A204.1 (cell line): ENCODE data around the gene RBP7.
"Not testable (repeated sequence)": the region's sequence is repeated elsewhere in the genome, so short reads cannot be mapped to it uniquely, and the experiment has no call there.

Source experiments
- FAIRE-seq: peaks from 2 replicates; lab custom pipeline; 2012; peaks lifted over from hg19 to GRCh38; lab: Jason Lieb, UNC

RBP7 gene

DNA sequence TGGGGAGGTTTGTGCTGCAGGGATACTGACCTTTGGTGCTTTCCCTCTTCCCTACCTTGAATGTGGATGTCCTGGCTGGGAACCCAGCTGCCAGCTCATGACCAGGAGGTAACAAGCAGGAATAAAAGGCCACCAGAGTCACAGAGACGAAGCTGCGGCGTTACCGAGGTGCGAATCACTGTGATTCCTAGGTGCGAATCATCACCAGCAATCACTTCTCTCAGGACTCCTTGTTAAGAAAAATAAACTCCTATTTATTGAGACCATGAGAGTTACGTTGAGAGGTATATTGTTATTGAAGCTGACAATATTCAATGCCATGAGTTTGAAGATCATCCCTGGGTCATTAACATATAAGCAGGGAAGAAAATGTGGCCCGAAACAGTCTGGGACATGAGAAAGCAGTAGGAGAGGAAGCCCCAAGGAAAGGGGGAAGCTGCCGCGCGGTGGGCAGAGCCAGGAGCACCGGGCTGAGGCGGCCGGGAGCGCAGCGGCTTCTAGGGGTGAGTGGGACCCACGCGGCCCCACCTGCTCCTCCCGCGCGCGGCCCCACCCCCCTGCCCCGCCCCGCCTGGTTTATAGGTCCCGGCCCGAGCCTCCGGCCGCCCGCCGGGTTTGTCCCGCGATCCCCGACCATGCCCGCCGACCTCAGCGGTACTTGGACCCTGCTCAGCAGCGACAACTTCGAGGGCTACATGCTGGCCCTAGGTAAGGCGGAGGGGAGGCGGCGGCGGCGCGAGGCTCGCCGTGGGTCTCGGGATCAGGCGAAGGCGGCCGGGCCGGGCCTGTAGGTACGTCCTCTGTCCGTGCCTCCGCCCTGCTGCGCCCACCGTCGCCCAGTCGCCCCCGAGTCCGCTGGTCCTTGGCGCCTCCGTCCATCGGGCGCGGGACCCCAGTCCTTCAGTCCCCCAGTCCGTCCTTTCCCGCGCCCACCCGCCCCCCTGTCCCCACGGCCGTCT lies at the start of gene RBP7:
Gene RBP7 (plus strand): TSS at position 605 of the 959 bp plus-strand sequence. CDS start 31 bp downstream, at position 636.
- no peak for FAIRE-seq

- FAIRE-seq = no peak
Observed at GRCh38 chr1:9957726-9958125, 39.3 kb upstream of the RBP7 start.

DNA sequence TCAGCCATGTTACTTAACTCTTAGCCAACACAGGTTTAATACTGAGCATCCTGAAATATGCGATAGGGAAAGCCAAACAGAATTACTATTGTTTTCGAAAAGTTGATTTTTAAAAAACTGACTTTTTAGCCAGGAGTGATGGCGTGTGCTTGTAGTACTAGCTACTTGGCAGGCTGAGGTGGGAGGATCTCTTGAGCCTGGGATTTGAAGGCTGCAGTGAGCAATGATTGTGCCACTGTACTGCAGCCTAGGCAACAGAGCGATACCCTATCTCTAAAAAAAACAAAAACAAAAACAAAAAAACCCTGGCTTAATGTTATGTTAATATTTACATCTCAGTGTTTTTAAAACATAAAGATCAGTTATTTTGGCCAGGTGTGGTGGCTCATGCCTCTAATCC lies 37.0 kb upstream of the RBP7 start:
- no peak for FAIRE-seq

GRCh38 chr1:9960706-9961562 lies 36.1 kb upstream of the RBP7 start:
- no peak for FAIRE-seq

DNA sequence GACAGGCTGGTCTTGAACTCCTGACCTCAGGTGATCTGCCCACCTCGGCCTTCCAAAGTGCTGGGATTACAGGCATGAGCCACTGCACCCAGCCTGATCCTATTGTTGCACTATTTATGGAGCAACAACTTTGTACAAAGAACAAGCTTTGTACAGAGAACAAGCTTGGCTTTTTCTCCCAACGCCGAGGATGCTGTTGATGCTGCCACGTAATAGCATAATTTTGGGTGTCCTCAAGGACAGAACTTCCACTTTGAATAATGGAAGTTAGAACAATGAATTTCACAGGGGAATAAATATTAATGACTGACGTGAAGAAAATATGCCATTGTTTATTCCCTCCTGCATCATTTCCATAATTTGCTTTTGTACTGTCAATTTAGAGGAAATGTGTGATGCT lies 12.8 kb upstream of the RBP7 start:
- no peak for FAIRE-seq

DNA sequence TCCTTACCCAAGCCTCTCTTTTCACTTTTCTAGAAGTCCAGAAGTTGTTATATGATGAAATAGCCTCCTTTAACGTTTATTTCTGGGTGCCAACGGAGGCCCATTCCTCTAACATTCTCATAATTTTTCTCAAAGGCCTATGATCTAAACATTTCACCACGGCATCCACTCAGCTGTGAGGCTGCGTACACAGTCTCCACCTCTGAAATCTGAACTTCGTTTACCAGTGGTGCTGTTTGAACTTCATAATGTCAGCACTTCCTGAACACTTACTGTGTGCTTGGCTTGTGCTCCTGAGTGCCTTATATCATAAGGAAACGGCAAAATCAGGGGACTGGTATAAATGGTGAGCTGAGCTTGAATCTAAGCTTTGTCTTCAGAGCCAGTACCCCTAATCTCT lies 12.0 kb upstream of the RBP7 start:
- no peak for FAIRE-seq

GRCh38 chr1:9989773-9990172 lies 7.3 kb upstream of the RBP7 start:
- no peak for FAIRE-seq

DNA sequence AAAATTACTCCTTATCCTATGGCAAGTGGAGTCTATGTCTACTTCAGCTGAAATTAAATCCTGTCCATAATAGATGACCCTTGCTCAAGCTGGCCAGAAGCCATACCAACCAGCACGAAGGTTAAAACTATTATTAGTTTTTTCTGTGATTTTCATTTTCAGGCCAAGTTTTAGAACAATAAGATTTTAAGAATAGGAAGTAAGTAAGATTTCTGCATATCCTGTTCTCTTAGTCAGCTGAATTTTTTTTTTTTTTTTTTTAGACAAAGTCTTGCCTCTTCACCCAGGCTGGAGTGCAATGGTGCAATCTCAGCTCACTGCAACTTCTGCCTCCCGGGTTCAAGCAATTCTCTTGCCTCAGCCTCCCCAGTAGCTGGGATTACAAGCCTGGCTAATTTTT lies 6.1 kb upstream of the RBP7 start:
- no peak for FAIRE-seq

GRCh38 chr1:9992910-9993309 lies 4.1 kb upstream of the RBP7 start:
- FAIRE-seq = no peak

DNA sequence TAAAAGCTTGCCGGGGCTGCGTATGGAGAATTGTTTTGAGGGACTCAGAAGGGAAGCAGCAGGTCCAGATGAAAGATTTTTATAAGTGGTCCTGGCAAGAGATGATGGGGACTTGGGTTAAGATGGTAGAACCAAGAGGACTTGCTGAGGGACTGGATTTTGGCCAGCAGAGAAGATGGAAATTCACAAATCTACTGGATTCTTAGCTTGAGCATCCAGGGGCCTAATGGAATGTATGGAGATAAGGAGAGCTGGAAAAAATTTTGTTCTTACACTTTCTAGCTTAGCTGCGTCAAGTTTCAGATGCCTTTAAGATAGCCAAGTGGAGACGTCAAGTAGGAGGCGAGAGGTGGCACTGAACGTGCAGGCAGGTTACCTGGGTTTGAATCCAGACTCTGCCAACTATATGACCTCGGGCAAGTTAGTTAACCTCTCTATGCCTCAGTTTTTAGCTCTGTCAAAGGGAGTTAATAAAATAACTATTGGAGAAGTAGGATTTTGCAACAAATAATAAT lies 3.4 kb upstream of the RBP7 start:
- no peak for FAIRE-seq

GRCh38 chr1:10001016-10001665 lies 4.1 kb downstream of the RBP7 start:
- FAIRE-seq = no peak

DNA sequence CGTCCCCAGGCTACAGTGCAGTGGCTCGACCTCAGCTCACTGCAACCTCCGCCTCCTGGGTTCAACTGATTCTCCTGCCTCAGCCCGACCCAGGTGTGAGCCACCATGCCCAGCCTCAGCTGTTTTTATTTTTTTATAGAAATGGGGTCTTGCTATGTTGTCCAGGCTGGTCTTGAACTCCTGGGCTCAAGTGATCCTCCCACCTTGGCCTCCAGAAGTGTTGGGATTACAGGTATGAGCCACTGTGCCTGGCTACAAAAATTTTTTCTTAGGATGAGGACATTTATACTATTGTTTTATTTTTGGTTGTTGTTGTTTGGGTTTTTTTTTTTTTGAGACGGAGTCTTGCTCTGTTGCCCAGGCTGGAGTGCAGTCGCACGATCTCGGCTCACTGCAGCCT lies 8.2 kb downstream of the RBP7 start:
- not testable (repeated sequence) for FAIRE-seq

- FAIRE-seq = no peak
Observed at GRCh38 chr1:10007169-10007568, 10.1 kb downstream of the RBP7 start.

DNA sequence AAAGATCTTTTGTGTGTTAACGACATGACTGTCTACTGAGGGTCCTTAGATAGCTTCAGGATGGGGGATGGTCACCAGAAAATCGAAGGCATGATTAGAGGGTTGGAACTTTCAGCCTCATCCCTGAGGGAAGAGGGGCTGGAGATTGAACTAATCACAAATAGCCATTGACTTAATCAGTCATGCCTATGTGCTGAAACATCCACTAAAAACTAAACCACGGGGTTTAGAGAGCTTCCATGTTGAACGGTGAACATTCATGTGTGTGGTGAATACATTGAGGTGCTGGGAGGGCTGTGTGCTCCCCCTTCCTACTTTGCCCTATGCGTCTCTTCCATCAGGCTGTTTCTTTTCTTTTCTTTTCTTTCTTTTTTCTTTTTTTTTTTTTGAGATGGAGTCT lies 17.0 kb downstream of the RBP7 start:
- no peak for FAIRE-seq

GRCh38 chr1:10019561-10019960 lies 22.5 kb downstream of the RBP7 start:
- FAIRE-seq = no peak

GRCh38 chr1:10020086-10020485 lies 23.1 kb downstream of the RBP7 start:
- FAIRE-seq = no peak

- FAIRE-seq = not testable (repeated sequence)
Observed at GRCh38 chr1:10020678-10021077, 23.6 kb downstream of the RBP7 start.

DNA sequence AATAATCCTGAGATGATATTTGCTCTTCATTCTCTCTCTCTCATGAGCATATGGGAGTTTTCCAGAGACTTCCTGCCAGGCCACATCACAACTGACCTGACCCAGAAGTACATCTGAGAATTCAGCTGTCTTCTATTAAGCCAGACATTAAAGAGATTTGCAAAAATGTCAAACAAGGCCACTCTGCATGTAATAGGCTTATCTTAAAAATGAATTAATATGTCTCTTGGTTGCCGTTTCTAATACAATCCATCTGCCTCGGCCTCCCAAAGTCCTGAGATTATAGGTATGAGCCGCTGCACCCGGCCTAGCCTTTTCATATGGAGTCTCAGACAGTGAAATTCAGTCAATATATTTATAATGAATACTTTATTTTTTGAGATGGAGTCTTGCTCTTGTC lies 25.0 kb downstream of the RBP7 start:
- FAIRE-seq = not testable (repeated sequence)

GRCh38 chr1:10022656-10023055 lies 25.6 kb downstream of the RBP7 start:
- no peak for FAIRE-seq

GRCh38 chr1:10025354-10025753 lies 28.3 kb downstream of the RBP7 start:
- no peak for FAIRE-seq

GRCh38 chr1:10027027-10027426 lies 30.0 kb downstream of the RBP7 start:
- no peak for FAIRE-seq

- not testable (repeated sequence) for FAIRE-seq
Observed at GRCh38 chr1:10028956-10029500, 32.0 kb downstream of the RBP7 start.
